Hepatocyte (in vitro differentiated cells): ENCODE data around the gene UBE2D2.

Source experiments
- EZH2phosphoT487 ChIP-seq: fragments of 200-600 bp; sonication (generic); IDR thresholded peaks from one replicate; pipeline ENCODE4 v1.6.1; 2018; ENCODE audit warnings: antibody characterized with exemption, mild to moderate bottlenecking, low read depth, moderate library complexity; ENCODE audit not compliant: unreplicated experiment, severe bottlenecking
- TF ChIP-seq, protein P1 (sequence below): fragments of 200-600 bp; sonication (generic); IDR thresholded peaks from 2 replicates; pipeline ENCODE4 v1.5.1; 2016; ENCODE audit warnings: antibody characterized with exemption, mild to moderate bottlenecking; ENCODE audit not compliant: poor library complexity

DNA sequence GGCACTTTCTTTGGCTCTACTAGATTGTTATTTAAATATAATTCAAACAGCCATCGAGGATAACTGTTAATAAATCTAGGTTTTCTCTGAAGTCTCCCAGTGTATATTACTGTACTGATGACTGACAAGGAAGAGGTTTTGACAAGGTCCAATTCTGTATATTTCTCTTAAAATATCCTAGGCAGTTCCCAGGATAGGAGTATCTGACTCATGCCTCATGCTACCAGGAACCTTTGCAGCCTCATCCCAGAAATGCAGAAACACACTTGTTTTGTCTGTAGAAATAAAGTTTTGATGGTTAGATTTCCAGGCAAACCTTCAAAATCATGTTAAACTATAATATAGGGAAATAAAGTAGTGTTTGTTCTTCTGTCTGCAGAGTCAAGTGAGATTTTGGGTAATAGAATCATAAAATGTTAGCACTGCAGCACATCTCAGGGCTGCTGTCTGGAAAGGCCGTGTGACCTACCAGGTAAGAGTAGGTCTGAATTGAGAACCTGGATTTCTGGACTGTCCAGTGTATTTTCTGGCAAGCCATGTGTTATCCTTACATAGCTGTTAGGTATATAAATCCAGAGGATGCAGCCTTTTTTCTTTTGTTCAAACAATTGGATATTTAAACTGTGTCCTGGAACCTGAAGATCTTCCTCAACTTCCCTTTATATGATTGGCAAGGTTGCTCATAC, 8.3 kb downstream of the UBE2D2 start:
- TF ChIP-seq, protein P1, sequence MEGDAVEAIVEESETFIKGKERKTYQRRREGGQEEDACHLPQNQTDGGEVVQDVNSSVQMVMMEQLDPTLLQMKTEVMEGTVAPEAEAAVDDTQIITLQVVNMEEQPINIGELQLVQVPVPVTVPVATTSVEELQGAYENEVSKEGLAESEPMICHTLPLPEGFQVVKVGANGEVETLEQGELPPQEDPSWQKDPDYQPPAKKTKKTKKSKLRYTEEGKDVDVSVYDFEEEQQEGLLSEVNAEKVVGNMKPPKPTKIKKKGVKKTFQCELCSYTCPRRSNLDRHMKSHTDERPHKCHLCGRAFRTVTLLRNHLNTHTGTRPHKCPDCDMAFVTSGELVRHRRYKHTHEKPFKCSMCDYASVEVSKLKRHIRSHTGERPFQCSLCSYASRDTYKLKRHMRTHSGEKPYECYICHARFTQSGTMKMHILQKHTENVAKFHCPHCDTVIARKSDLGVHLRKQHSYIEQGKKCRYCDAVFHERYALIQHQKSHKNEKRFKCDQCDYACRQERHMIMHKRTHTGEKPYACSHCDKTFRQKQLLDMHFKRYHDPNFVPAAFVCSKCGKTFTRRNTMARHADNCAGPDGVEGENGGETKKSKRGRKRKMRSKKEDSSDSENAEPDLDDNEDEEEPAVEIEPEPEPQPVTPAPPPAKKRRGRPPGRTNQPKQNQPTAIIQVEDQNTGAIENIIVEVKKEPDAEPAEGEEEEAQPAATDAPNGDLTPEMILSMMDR = no peak
- TF ChIP-seq EZH2phosphoT487 = no peak
